RCC 7860 (cell line): ENCODE measurements around the gene GSK3A.
A peak's percentile ranks its signal among the peaks of the same experiment; 100 is the strongest.

Experiments used
- DNase-seq: peaks from one replicate; pipeline ENCODE4 v3.0.0-alpha.2; 2015; ENCODE audit warnings: low spot score
- FAIRE-seq: peaks from 2 replicates; lab custom pipeline; 2012; peaks lifted over from hg19 to GRCh38; lab: Jason Lieb, UNC

Gene GSK3A

GRCh38 chr19:42229301-42229854 lies 13.0 kb downstream of the GSK3A start:
- no peak for DNase-seq
- no peak for FAIRE-seq

DNA sequence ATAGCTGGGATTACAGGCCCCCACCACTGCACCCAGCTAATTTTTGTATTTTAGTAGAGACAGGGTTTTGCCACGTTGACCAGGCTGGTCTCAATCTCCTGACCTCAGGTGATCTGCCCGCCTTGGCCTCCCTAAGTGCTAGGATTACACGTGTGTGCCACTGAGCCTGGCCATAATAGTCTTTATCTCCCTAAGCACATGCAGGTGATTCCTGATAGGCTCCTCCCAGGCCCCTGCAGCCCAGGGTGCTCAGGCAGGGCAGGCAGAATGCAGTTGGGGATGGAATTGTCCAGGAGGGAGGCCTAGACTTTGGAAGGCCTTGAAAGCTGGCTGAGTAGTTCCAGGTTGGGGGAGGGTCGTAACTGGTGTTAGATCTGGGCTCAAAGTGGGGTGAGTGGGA lies 13.8 kb downstream of the GSK3A start:
- FAIRE-seq, result no peak

GRCh38 chr19:42226886-42227285 lies 15.5 kb downstream of the GSK3A start:
- no peak for FAIRE-seq
- no peak for DNase-seq

More for the DNA sequence above, 13.8 kb downstream of the GSK3A start:
- DNase-seq, result no peak

DNA sequence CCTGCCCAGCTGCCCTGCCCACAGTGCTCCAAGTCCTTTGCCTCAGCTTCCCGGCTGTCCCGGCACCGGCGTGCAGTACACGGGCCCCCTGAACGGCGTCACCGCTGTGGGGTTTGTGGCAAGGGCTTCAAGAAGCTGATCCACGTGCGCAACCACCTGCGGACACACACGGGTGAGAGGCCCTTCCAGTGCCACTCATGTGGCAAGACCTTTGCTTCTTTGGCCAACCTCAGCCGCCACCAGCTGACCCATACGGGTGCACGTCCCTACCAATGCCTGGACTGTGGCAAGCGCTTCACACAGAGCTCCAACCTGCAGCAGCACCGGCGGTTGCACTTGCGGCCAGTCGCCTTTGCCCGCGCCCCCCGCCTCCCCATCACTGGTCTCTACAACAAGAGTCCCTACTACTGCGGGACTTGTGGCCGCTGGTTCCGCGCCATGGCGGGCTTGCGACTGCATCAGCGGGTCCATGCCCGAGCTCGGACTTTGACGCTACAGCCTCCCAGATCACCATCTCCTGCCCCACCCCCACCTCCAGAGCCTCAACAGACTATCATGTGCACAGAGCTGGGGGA lies 16.6 kb downstream of the GSK3A start:
- no peak for DNase-seq
- no peak for FAIRE-seq

DNA sequence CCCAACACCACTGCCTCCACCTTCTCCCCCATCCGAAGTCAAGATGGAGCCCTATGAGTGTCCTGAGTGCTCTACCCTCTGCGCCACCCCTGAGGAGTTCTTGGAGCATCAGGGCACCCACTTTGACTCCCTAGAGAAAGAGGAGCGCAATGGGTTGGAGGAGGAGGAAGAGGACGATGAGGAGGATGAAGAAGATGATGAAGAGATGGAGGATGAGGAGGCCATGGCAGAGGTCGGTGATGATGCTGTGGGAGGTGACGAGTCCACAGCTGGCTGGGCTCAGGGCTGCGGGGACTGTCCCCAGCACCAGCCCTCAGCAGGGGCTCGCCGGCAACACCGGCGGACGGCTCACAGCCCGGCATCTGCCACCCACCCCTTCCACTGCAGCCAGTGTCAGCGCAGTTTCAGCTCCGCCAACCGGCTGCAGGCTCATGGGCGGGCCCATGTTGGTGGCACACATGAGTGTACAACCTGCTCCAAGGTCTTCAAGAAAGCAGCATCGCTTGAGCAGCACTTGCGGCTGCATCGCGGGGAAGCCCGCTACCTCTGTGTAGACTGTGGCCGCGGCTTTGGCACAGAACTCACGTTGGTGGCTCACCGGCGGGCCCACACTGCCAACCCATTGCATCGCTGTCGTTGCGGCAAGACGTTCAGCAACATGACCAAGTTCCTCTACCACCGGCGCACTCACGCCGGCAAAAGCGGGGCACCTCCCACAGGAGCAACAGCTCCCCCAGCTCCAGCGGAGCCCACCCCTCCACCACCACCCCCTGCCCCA lies 17.3 kb downstream of the GSK3A start:
- FAIRE-seq, result no peak
- no peak for DNase-seq

DNA sequence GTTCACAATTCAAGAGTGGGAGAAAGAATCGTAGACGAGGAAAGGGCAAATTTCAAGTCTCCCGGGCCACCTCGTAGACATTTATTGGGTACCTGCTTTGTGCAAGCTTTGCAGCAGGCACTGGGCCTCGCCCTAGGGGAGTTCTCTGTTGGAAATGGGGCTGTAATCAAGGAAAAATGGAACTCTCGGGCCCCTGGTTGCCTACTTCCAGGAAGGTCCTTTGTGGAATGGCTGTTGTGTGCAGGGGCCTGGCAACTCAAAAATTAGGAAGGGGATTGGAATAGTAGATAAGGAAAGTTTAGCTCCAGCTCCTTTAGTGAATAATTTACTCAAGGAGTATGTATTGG lies 21.7 kb downstream of the GSK3A start:
- FAIRE-seq, result no peak

GRCh38 chr19:42219812-42220750 lies 22.3 kb downstream of the GSK3A start, which contains the start of gene ZNF526:
ZNF526 (plus strand) TSS chr19:42220312; CDS start chr19:42224404, 4,092 bp downstream.
- peak; percentile 71 for FAIRE-seq

More for the DNA sequence above, 21.7 kb downstream of the GSK3A start:
- no peak for DNase-seq

DNA sequence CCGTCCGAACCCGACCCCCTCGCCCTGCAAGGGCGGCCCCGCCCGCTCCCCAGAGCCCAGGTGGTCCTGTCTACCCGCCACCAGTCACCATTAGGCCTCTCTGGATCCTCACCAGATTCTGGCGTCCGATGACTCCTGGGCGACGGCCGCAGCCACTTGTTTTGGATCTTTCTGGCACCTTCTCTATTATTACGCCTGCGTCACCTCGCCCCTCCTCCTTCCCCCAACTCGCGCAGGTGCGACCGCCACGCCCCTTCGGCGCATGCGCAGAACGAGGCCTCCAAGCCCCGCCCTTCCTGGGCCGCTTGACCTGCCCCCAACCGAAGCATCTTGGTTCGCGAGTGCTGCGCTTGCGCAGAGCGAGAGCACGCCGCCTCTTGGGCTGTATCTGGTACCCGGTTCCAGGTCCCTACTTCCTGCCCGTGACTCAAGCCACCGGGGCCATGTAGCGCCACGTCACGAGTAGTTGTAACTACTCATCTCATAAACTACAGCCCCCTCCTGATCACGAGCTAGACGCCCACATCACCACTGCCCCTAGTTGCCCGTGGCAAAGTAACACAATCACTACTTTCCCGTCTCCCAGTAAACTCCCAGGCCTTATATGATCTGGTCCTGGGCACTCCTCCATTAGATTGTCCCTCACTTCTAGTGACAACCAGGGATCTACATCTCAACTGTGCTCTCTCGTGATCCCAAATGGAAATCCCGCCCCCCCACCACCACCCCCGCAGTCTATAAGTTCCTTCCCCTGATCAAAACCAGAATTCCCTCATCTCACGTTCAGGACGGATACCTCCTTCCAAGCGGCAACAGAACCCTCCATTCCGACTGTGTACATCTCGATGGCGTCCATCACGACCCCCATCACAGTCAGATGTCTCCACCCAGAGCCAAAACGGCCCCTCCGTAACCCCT lies 24.6 kb downstream of the GSK3A start, which contains the start of gene DEDD2:
TSS of gene DEDD2 (minus strand) at position 158 of the 918 bp plus-strand sequence. CDS start 670 bp downstream, outside the sequence.
- DNase-seq, result peak; percentile 94
- FAIRE-seq, result peak; percentile 72

More at GRCh38 chr19:42219812-42220750, 22.3 kb downstream of the GSK3A start, which contains the start of gene ZNF526:
- DNase-seq, result peak; percentile 89

DNA sequence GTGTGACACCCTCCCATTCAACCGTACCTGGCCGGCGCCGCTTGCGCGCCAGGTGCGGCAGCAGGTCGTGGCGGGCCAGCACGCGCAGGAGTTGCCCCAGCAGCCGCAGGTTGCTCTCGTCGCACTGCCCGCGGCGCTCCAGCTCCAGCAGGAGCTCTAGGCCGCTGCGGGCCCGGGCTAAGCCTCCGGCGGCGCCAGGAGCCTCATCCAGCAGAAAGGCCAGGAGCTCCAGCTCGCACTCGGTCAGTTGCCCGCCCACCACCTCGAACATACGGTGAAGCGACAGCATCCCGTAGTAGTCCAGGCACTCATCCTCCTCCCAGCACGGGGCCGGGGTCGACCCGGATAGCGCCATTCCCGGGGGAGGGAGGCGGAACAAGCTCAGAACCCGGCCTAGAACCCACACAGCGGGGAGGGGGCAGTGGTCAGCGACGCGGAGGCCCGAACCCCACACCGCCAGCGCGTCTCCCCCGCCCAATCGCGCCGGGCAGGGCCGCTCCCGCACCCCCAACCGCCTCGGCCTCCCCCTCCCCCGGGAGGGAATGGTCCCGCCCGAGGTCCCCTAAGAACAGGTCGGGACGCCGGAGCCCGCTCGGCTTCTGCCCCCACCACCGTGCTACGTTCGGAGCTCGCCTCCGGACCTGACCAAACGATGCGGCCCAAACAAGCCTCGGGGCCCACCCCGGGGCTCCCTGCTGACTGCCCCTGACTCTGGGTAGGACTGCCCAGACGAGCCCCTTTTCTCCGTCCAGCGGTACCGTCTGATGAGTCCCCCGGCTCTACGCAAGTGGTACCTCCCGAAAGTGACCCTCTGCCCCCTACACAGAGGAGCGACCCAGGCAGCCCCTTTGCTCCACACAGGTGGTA lies 25.5 kb downstream of the GSK3A start:
- DNase-seq (no peak), FAIRE-seq (no peak)

GRCh38 chr19:42214810-42215485 lies 27.5 kb downstream of the GSK3A start:
- DNase-seq (no peak), FAIRE-seq (no peak)

- FAIRE-seq, result no peak
Observed at GRCh38 chr19:42212886-42213285, 29.5 kb downstream of the GSK3A start.

GRCh38 chr19:42208612-42209011 lies 33.8 kb downstream of the GSK3A start:
- no peak for DNase-seq
- FAIRE-seq, result no peak

More at GRCh38 chr19:42212886-42213285, 29.5 kb downstream of the GSK3A start:
- no peak for DNase-seq

- DNase-seq, result peak; percentile 60
- FAIRE-seq, result peak; percentile 41
Observed at GRCh38 chr19:42207767-42208271, 34.6 kb downstream of the GSK3A start.

DNA sequence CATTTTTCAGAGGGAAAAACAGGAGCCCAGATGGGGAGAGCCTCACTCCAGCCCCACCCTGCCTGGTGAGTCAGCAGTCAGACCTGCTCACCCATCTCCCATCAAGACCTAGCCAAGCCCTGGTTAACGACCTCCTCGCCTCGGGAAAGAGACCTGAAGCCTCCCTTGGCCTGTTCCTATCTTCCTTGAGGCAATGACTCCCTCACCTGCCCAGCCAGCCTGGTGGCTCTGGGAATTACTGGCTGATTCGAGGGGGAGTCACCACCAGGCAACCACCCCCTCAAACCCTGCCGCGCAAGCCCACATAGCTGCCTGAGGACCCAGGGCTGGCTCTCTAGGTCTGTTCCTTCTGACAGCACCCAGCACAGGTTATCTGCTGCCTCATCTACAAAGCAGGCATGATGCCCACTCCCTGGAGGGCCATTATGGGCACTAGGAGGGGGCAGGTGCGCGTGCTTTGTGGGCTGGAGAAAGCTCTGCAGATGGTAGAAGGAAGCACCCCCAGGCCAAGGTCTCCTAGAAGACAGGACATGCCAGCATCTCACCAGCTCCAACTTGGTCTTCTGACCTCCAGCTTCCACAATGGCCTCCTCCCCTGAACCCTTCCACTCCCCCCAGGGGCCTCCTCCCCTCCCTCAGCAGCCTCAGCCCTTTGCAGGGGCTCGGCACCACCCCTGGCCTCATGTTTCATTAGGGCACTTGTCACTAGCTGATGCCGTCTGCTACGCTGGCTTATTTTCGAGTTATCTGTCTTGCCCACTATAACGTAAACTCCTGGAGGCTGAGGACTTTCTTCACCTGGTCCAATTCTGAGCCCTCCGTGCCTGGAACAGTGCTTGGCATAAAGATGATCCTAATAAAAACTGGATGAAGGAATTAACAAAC lies 35.3 kb downstream of the GSK3A start:
- peak; percentile 49 for DNase-seq
- FAIRE-seq, result peak; percentile 35

GRCh38 chr19:42204664-42205063 lies 37.7 kb downstream of the GSK3A start:
- no peak for FAIRE-seq
- no peak for DNase-seq

DNA sequence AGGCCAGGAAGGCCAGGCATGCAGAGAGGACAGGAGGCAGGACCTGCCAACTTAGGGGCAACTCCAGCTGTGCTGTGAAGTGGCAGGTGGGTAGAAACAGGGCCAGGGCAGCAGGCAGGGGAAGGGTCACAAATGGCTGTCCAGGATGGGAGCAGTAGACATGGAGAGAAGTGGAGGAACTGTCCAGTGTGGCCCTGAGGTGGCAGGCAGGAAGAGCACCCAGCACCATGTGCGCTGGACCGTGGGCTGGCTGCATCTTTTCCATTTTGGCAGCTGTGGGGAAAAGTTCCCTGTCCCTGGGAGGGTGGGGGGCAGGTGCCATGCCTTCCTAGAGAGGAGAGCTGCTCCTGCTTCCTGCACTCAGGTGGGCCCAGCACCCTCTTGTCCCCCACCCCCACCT lies 38.7 kb downstream of the GSK3A start:
- DNase-seq, result no peak
- FAIRE-seq, result no peak

DNA sequence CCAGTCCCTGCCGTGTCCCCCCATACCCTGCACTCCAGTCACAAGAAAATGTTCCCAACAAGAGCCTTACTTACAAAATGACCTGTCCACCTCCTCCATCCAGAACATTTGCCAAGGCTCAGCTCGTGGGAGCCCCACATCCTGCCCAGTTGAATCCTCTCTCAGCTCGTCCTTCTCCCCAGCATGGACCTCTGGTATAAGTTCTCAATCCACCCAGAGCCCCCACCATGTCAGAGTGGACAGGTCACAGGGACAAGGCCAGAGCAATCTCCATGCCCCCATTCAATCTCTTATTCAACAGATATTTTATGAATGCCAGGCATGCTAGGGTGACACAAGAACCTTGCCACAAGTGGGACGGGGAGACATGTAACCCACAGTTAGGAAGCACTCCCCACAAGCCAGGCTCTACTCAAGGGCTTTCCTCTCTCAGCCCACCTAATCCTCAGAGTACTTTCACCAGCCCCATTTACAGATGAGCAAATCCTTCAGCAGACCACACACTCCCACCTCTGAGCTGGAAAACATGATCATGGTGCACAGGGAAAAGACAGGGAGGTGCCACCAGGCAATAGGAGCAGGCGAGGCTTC lies 40.0 kb downstream of the GSK3A start:
- FAIRE-seq (no peak), DNase-seq (no peak)
